Measurements from ENCODE around the gene SLC18B1. TPM values are rescaled to one million over a fixed set of nuclear protein-coding genes. Genes with fewer than 3 reads are reported as not detected.

SLC18B1 gene
- total RNA-seq, 4 donors from 2014 or later, result 18.0 to 25.8 (median 23.5) TPM

DNA sequence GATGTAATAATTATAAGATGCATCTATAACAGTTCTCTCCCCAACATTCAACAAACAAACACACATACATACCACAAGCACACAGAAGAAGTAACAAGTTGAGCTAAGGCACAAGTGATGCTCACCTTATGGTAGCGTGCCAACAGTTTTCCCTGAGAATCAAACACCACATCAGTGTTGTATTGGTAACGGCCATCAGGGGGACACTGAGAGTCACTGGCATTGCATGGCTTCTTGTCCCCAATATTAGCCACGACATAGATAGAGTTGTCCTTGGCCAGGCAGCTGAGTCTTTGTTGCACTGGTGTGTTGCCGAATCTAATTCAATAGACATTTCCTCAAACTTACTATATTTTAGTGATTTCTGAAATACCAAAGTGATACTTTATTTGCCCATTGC lies 69.8 kb downstream of the SLC18B1 start:
- TF ChIP-seq POLR2A (IDR thresholded peaks at IDR 0.05), result no peak
- TF ChIP-seq, protein P1, sequence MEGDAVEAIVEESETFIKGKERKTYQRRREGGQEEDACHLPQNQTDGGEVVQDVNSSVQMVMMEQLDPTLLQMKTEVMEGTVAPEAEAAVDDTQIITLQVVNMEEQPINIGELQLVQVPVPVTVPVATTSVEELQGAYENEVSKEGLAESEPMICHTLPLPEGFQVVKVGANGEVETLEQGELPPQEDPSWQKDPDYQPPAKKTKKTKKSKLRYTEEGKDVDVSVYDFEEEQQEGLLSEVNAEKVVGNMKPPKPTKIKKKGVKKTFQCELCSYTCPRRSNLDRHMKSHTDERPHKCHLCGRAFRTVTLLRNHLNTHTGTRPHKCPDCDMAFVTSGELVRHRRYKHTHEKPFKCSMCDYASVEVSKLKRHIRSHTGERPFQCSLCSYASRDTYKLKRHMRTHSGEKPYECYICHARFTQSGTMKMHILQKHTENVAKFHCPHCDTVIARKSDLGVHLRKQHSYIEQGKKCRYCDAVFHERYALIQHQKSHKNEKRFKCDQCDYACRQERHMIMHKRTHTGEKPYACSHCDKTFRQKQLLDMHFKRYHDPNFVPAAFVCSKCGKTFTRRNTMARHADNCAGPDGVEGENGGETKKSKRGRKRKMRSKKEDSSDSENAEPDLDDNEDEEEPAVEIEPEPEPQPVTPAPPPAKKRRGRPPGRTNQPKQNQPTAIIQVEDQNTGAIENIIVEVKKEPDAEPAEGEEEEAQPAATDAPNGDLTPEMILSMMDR (IDR thresholded peaks at IDR 0.05), result no peak
- WGBS, 2 donors, result 73 to 75% methylated on average over 4 of the region's 4 CpGs
- Histone ChIP-seq H3K4me3 (replicated peaks in 1 of 3) (no peak overlapping the region), H3K27ac (no peak overlapping the region), H3K27me3 (no peaks in the 10 kb centered on the region), H3K9me3 (no peaks in the 10 kb centered on the region), H3K4me1 (no peaks in the 10 kb centered on the region), H3K36me3 (no peaks in the 10 kb centered on the region)
- intact Hi-C loops (cut with DNase I), result no loop called here
- DNase-seq, result no peak

GRCh38 chr6:132726608-132726975 lies 71.8 kb downstream of the SLC18B1 start:
- H3K4me3 ChIP-seq (replicated peaks in 1 of 3), result no peak overlapping the region
- no peaks in the 10 kb centered on the region for H3K27me3 ChIP-seq
- no peaks in the 10 kb centered on the region for H3K9me3 ChIP-seq
- no peaks in the 10 kb centered on the region for H3K4me1 ChIP-seq
- no peaks in the 10 kb centered on the region for H3K36me3 ChIP-seq
- intact Hi-C loops (cut with DNase I), result no loop called here
- H3K27ac ChIP-seq, result no peak overlapping the region
- 86 to 90% methylated on average over 4 of the region's 4 CpGs for WGBS, 2 donors
- no peak for DNase-seq
- no peak for TF ChIP-seq POLR2A (IDR thresholded peaks at IDR 0.05)
- TF ChIP-seq, protein P1 (IDR thresholded peaks at IDR 0.05), result no peak

GRCh38 chr6:132725947-132726607 lies 72.4 kb downstream of the SLC18B1 start:
- 72 to 78% methylated on average over 6 of the region's 6 CpGs for WGBS, 2 donors
- no peak for DNase-seq
- Histone ChIP-seq H3K4me1 (no peaks in the 10 kb centered on the region), H3K27me3 (no peaks in the 10 kb centered on the region), H3K27ac (no peak overlapping the region), H3K9me3 (no peaks in the 10 kb centered on the region), H3K36me3 (no peaks in the 10 kb centered on the region), H3K4me3 (replicated peaks in 1 of 3) (no peak overlapping the region)
- intact Hi-C loops (cut with DNase I), result no loop called here
- TF ChIP-seq, protein P1 (IDR thresholded peaks at IDR 0.05), result no peak
- TF ChIP-seq POLR2A (IDR thresholded peaks at IDR 0.05), result no peak

DNA sequence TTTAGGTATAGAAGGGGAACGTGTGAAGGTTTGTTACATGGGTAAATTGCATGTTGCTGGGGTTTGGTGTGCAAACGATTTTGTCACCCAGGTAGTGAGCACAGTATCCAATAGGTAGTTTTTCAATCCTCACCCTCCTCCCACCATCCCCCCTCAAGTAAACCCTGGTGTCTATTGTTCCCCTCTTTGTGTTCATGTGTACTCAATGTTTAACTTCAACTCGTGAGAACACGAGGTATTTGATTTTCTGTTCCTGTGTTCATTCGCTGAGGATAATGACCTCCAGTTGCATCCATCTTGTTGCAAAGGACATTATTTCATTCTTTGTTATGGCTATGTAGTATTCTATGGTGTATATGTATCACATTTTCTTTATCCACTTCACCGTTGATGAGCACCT lies 73.0 kb downstream of the SLC18B1 start:
- intact Hi-C loops (cut with DNase I), result no loop called here
- no peak overlapping the region for H3K27ac ChIP-seq
- H3K27me3 ChIP-seq, result no peaks in the 10 kb centered on the region
- TF ChIP-seq POLR2A (IDR thresholded peaks at IDR 0.05), result no peak
- TF ChIP-seq, protein P1 (IDR thresholded peaks at IDR 0.05), result no peak
- no peak for DNase-seq
- no peaks in the 10 kb centered on the region for H3K4me1 ChIP-seq
- no peaks in the 10 kb centered on the region for H3K9me3 ChIP-seq
- H3K4me3 ChIP-seq (replicated peaks in 1 of 3), result no peak overlapping the region
- H3K36me3 ChIP-seq, result no peaks in the 10 kb centered on the region
- WGBS, 2 donors, result 78 to 82% methylated on average over 6 of the region's 6 CpGs

- 91 to 93% methylated on average over 10 of the region's 10 CpGs for WGBS, 2 donors
- Histone ChIP-seq H3K4me3 (replicated peaks in 1 of 3) (no peak overlapping the region), H3K36me3 (no peaks in the 10 kb centered on the region), H3K4me1 (no peaks in the 10 kb centered on the region), H3K27ac (no peak overlapping the region), H3K9me3 (no peaks in the 10 kb centered on the region), H3K27me3 (no peaks in the 10 kb centered on the region)
- intact Hi-C loops (cut with DNase I), result no loop called here
- DNase-seq, result no peak
- no peak for TF ChIP-seq POLR2A (IDR thresholded peaks at IDR 0.05)
- TF ChIP-seq, protein P1 (IDR thresholded peaks at IDR 0.05), result no peak
Measured at GRCh38 chr6:132719736-132720448, 78.5 kb downstream of the SLC18B1 start.
